Hematopoietic multipotent progenitor cell treated with erythropoietin and hydrocortisone succinate and interleukin-3 and kit ligand, for 17 days (in vitro differentiated cells): Measurements from ENCODE around the gene TLR9.

Source experiments
- DNase-seq: peaks from one replicate; pipeline ENCODE4 v3.0.0-alpha.2; 2015; ENCODE audit warnings: low spot score

TLR9 gene

DNA sequence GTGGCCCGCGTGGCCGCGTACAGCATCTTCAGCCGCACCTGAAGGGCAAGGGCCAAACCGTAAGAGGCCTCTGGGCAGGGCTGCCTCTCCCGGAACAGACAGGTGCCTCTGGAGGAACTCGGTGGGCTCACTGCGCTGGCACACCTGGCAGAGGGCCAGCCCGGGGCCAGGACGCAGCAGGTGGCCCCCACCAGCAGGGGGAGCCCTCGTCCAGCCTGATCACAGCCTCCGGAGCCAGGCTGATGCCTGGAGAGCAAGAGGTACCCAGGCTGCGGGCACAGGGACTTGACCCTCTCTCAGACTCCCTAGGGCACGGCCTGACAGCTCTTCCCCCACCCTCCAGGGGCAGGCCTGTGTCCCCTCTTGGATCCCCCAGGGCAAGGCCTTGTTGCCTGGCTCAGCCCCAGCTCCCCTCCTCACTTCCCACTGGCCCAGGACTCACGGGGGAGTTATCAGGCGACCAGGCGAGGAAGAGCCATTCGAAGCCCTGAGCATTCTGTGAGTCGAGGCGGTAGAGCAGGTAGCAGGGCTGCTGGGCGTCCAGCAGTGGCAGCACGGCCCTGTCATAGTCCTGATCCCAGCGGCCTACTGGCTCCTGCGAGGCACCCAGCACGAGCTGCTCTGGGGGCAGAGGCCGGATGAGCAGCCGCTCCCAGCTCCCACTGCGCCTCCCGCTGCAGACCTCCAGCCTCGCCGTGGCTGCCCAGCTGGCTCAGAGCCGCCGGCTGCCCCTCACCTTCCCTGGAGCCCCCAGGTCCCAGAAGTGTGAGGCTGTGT is 6.2 kb upstream of the TLR9 start:
- DNase-seq: peak; percentile 91

DNA sequence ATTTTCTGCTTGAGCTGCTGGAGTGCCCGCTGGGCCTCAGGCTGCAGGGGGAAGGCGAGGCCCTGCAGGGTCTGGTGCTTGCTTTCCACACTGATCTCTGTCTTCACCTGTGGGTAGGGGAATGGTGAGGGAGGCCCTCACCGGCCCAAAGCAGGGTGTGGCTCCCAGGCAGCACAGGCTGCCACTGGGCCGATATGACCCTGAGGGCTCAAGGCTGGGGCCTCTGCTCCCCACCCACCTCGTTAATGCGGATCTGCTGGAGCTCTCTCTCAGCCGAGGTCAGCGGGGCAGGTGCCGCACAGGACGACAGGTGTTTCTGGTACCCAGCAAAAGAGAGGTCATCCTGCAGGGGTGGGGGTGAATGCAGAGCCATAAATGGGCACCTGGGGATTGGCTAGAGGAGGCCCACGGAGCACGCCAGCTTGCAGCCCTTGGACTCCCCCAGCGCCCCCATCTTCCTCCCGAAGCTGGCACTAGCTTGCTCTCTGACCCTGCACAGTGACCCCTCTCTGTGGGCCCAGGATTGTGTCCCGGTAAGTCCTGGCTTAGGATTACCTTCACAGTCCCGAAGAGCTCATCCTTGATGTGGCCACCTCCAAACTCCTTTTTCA is 5.5 kb upstream of the TLR9 start:
- no peak for DNase-seq

DNA sequence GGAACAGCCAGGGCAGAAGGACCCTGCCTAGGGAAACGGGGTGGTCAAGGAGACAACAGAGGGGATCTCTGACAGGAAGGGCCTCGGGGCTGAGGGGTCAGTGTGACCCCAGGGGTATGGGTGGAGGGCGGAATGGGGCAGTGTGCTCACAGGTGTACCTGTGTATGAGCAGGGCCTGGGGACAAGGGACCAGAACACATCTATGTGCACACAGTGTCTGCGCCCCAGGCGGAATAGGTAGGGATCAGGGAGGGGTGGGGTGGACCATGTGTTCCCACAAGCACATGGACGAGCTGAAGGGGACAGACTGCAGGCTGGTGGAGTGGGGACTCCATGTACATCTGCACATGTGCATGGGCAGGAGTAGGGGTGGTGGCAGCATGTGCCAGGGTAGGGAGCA is 5.0 kb upstream of the TLR9 start:
- DNase-seq: no peak

DNA sequence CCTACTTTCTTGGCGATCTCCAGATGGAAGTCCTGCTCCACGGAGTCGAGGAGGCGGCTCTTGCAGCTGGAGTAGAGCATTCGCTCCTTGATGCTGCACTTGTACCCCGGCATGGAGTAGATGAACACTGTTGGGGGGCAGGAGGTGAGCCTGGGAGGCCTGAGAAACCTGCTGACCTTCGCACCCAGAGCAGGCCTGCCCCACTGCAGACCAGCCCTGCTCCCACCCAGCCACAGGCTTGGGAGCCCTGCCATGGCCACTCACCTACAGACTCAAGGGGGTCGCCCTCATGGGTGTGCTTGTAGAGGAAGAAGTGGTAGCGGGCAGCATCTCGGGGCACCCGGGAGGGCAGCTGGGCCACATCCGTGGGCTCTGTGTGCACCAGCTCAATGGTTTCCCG is 4.2 kb upstream of the TLR9 start:
- no peak for DNase-seq

DNA sequence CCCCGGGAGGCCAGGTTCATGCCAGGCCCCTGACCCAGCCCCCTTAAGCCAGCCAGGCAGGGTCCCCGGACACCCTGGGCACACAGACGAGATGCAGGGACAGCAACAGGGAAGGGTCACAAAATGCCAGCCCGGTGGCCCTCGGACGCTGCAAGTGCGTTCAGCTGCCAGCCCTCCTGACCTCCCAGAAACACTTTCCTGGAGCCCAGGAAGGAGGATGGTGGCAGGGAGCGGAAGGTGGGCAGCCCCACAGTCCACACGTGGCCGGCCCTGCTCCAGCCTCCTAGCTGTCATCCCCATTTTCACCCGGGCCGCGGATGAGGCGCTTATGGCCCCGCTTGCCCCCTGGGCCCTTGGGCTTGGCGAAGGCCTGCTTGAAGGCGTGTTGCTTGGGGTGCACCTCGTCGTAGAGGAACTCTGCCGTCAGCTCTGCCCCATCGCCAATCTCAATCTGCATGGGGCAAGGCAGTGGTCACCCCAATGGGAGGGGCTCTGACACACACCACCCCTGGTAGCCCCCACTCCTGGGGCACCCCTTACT is 3.4 kb upstream of the TLR9 start:
- no peak for DNase-seq

DNA sequence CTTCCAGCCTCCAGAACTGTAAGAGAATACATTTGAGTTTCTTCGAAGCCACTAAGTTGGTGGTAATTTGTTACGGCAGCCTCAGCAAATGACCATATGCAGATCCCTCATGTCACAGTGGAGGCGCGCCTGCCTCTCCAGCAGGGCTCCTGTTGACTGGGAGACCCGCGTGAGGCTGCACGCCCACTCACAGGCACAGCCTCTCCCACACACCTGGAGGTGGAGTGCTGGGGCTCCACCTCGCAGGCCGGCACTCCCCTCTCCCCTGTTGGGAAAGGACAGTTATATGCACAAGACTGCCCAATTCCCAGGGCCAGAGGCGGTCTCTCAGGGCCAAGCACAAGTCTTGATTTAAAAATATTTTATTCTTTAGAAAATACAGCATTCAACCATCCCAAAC is 2.8 kb upstream of the TLR9 start:
- no peak for DNase-seq

DNA sequence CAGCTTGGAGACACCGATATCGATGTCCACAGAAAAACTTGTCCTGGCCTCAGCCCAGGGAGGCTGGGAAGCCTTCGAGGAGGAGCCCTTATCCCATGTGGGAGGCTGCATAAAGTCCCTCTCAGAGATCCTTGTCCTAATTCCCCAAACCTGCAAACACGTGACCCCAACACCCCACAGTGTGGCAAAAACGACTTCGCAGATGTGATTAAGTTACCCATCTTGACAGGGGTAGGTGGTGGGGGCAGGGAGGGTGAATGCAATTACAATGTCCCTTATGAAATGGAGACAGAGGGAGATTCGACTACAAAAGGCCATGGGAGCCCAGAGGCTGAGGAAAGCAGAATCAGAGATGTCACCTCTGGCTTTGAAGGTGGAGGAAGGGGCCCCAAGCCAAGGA is 2.3 kb upstream of the TLR9 start:
- no peak for DNase-seq

DNA sequence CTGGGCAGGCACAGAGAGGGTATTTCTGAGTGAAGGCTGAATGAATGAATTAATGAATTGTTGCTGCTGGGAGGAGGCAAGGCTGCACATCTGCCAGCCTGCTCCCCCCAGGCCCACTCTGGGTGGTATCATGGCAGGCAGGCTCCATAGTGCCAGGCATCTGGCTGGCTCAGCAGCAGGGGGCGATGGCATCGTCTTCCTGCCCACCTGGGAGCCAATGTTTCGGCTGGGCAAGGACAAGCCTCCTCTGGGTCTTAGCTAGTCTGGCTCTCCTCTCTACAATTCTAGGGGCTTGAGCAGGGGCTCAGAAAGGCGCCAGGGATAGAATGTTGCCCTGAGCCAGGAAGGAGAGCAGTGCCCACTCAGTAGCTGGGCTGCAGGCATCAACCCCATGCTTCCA is 1.7 kb upstream of the TLR9 start:
- DNase-seq: no peak

DNA sequence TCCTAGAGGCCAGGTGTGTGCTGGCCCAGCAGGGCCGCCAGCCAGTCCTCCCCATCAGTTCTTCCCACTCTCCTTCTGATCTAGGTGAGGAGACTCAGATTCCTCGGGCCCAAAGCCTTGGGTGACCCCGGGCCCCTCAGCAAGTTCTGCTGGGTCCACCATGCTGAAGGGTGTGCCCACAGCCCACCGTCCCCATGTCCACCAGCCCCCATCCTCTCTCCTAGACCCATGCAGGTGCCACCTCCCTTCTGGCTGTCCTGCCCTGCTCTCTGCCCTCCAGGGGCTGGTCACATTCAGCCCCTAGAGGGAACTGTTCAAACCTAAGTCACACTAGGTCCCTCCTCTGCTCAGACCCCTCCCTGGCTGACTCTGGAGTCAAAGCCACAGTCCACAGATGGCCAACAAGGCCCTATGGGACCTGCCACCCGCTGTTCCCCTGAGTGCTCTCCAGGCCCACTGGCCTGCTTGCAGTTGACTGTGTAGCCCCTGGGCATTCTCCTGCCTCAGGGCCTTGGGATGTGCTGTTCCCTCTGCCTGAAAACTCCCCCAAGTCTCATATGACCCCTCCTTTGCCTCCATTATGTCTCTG is 878 bp upstream of the TLR9 start:
- no peak for DNase-seq

DNA sequence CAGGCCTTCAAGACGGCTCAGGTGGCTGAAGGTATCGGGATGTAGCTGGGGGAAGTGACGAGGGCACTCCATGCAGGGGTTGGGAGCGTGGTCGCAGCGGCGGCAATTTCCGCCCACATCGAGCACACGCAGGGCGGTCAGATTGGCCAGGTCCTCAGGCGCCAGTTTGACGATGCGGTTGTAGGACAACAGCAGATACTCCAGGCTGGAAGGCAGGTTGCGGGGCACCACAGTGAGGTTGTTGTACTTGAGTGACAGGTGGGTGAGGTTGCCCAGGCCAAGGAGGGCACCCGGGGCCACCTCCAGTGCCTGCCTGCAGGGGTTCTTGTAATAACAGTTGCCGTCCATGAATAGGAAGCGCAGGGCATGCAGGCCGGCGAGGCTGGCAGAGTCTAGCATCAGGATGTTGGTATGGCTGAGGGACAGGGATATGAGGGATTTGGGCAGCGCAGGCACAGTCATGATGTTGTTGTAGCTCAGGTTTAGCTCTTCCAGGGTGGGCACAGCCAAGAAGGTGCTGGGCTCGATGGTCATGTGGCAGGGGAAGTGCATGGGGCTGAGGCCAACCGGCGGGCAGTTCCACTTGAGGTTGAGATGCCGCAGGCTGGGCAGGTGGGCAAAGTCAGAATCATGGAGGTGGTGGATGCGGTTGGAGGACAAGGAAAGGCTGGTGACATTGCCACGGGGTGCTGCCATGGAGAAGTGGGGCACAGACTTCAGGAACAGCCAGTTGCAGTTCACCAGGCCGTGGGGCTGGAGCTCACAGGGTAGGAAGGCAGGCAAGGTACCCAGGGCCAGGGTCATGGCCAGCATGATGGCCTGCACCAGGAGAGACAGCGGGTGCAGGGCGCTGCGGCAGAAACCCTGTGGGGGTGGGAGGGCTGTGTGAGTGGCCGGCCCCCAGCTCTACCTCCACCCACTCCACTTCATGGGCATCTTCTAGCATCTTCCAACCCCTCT is 1.7 kb downstream of the TLR9 start:
- DNase-seq: no peak

DNA sequence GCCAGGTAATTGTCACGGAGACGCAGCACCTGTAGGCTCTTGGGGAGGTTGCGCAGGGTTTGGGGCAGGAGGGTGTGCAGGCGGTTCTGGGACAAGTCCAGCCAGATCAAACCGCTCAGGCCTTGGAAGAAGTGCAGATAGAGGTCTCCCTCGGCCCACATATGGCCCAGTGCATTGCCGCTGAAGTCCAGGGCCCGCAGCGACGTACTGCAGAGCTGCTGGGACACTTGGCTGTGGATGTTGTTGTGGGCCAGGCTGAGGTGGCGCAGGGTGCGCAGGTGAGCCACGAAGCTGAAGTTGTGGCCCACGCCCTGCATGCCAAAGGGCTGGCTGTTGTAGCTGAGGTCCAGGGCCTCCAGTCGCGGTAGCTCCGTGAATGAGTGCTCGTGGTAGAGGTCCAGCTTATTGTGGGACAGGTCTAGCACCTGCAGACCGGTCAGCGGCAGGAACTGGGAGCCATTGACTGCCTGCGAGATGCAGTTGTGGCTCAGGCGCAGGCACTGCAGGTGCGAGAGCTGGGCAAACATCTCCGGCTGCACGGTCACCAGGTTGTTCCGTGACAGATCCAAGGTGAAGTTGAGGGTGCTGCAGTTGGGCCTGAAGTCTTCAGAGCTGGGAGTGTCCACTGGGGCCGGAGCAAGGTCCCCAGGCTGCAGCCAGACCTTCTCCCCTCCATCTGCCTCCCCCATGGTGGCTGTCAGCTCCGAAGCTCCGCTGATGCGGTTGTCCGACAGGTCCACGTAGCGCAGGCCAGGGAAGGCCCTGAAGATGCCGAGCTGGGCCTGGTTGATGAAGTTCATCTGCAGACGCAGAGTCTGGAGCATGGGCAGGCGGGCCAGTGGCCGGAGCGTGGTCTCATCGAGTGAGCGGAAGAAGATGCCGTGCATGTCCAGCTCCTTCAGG is 2.9 kb downstream of the TLR9 start:
- no peak for DNase-seq

DNA sequence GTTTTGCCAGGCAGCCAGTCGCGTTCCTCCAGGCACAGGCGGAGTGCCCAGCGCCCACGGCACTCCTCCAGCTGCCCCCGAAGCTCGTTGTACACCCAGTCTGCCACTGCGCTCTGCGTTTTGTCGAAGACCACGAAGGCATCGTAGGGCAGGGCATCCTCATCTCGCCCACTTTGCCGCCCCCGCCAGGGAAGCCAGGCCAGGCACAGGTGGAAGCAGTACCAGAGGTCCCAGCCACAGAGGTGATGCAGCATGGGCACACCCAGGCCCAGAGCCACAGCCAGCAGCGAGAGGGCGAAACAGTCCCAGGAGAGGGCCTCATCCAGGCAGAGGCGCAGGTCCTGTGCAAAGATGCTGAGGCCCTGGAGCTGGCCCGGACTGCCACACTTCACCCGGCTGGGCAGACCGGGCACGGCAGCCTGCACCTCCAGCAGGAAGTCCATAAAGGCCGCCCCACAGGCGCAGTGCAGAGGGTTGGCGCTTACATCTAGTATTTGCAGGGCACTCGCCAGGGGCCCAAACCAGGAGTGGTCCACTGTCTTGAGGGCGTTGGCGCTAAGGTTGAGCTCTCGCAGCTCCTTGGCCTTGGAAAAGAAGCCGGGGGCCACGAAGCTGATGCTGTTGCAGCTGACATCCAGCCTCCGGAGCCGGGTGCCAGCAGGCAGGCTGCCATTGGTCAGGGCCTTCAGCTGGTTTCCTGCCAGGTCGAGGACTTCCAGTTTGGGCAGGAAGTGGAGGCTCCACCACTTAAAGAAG is 3.7 kb downstream of the TLR9 start:
- DNase-seq: no peak

DNA sequence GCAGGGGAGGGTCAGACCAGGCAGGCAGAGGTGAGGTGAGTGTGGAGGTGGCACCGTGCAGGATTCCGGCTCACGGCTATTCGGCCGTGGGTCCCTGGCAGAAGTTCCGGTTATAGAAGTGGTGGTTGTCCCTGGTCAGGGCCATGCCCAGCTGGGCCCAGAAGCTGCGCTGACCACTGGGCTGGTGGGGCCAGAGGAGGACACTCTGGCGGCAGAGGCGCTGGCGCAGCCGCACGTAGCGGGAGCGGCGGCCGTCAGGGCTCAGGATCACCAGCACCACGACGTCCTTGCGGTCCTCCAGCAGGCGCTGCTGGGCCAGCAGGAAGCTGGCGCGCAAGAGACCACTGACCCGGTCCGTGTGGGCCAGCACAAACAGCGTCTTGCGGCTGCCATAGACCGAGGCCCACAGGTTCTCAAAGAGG is 4.3 kb downstream of the TLR9 start:
- no peak for DNase-seq

DNA sequence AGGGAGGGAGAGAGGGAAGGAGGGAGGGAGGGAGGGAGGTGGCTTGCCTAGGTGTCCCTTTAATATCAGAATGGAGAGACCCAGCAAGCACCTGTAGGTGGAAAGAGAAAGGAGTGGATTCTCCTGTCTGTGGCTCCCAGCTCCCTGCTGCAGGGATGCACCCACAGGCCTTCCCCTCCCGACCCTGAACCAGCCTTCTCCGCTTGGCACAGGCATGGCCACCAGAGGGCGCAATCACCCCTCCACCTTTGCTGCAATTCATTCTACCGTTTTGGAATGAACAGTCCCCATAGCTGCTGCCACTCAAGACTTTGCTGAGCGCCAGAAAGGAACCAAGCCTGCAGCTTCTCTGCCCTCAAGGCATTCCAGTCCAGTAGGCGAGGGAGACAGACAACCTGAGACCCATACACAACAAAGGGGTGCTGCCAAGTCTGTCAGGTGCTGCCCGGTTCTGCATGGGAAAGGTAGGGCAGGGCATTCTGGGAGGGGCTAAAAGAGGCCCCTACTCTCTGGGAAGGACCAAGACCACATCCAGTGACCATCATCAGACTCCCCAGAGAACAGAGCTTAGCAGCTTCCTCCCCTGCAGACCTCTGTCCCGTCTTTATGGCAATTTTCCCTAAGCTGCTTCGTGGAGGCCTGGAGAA is 4.9 kb downstream of the TLR9 start:
- DNase-seq: peak; percentile 79

DNA sequence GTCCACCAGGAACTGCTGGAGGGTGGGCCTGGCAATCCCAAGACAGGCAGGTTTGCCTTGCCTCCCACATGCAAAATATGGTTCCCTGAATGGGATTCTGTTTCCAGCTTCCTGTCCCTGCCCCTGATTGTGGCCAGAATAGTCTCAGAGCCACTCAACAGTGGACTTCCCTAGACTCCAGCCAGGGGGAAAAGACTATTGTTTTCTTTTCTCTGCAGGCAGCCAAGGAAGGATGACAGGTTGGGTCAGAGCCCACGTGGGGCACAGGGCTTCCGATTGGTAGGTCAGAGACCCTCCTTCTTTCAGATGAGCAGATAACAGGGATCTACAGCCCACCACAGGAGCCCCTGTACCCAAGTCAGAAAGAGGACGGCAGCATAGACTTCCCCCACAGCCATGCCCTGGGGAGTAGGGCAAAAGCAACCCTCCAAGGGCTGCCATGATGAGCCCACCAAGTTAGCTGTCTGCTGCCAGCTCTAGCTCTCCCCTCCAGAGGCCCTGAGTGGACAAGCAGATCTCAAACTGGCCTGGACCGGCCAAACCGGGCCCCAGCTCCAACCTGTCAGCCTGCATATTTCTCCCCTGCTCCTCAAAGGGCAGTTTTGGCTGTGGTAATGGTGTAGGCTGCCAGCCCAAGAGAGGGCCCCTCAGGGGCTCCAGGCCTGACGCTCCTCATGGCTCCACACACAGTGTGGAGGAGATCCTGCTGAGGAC is 6.4 kb downstream of the TLR9 start:
- no peak for DNase-seq

DNA sequence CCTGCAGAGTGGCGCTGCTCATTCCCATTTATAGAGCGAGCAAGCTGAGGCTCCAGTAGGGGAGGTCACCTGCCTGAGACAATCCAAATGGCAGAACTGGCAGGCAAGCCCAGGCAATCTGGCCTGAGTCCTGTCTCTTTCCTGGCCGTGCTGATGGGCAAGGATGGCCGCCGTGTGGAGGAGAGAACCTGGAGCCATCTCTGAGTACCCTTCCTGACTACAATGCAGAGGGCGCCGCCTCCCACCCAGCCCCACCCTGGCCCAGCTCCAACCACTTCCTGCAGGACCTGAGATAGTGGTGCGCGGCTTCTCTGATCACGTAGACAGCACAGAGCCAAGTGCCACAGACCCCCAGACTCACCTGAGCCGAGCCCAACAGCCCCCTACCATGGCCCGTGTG is 7.0 kb downstream of the TLR9 start:
- DNase-seq: no peak

DNA sequence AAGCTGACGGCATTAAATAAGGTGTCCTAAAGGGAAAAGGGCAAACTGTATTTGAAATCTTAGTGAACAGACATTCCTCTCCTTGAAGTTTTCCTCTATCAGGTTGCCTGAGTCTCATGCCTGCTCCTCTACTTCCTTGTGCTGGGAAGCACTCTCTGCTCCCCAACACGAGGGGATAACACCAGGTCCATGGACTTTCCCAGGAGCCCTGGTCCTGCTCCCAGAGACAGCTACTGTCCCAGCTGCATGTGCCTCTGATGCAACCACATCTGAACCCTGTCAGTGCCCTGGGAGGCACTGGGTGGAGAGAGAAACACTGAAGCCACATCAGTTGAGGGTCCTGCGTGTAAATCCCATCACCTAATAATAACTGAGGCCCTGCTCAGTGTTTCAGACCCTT is 7.4 kb downstream of the TLR9 start:
- no peak for DNase-seq

DNA sequence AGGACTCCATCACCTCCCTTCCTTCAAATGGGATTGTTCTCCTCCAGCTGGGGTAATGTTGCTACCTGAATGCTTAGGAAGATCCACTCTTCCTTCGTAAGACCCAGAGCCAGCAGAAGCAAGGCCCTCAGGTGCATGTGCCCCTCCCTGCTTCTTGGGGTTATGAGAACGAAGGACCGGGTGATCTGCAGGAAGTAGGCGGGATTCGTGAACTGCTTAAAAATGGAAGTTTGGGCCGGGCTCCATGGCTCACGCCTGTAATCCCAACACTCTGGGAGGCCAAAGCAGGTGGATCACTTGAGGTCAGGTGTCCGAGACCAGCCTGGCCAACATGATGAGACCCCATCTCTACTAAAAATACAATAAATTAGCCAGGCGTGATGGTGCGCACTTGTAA is 8.0 kb downstream of the TLR9 start:
- no peak for DNase-seq
